Adrenal gland (tissue), 12 donors: ENCODE measurements around the gene DOCK10. TPM values are rescaled to one million over a fixed set of nuclear protein-coding genes. Genes with fewer than 3 reads are reported as not detected.
A peak's percentile ranks its signal among the peaks of the same experiment; 100 is the strongest.

Experiments used
- DNase-seq, 7 donors: peaks; one replicate each; pipeline ENCODE4 v3.0.0-alpha.2; 2019 to 2020
- H3K27ac ChIP-seq, 5 donors: fragments of 200-600 bp; sonication (generic) in 4 of 5; 1 replicate in 3 of 5; 2 replicates in 2 of 5; pipeline versions ENCODE4 v1.5.1 to v1.8.0; 2016 to 2020; ENCODE audit warnings: mild to moderate bottlenecking in 1 of 5
- H3K27me3 ChIP-seq: fragments of 200-600 bp; 2 replicates; pipeline ENCODE4 v1.8.0; 2021
- H3K36me3 ChIP-seq, 2 donors: fragments of 200-600 bp; replicated peaks in 1 of 2; 1 replicate in 1 of 2; 2 replicates in 1 of 2; pipeline versions ENCODE4 v1.5.1 to v1.8.0; 2018 to 2022
- H3K4me1 ChIP-seq, 2 donors: fragments of 200-600 bp; replicated peaks in 1 of 2; 1 replicate in 1 of 2; 2 replicates in 1 of 2; pipeline versions ENCODE4 v1.5.1 to v1.8.0; 2018 to 2021
- H3K4me3 ChIP-seq, 4 donors: fragments of 200-600 bp; sonication (generic) in 3 of 4; one replicate each; pipeline ENCODE4 v1.5.1; 2016 to 2018
- H3K9me3 ChIP-seq, 3 donors: fragments of 200-600 bp; sonication (generic) in 1 of 3; replicated peaks in 1 of 3; 1 replicate in 2 of 3; 2 replicates in 1 of 3; pipeline versions ENCODE4 v1.5.1 to v1.8.0; 2016 to 2021
- POLR2A ChIP-seq, 2 donors: fragments of 450-650 bp; IDR thresholded peaks; one replicate each; pipeline ENCODE4 v1.6.1; 2017; ENCODE audit warnings: antibody characterized with exemption in 2 of 2, mild to moderate bottlenecking in 2 of 2, moderate library complexity in 1 of 2
- WGBS, 4 donors: extraction: QIAGEN DNeasy Blood & Tissue Kit in 2 of 4; methylation state at CpG; one replicate each; pipeline versions ENCODE4 v1.1.5 to v1.1.7; 2013 to 2017; 5-methylcytosine and 5-hydroxymethylcytosine counted together
- intact Hi-C, 2 donors: fragments of 100-400 bp; cut with DNase I; formaldehyde crosslinking; loops; one replicate each; pipeline versions ENCODE4 v1.14.1 to v1.15.0; 2022 to 2023
- polyA plus RNA-seq, 3 donors: library from polyadenylated mRNA; stranded (reverse); fragments of 200-250 nt in 2 of 3; fragments of 350-450 nt in 1 of 3; fragmentation: Illumina TruSeq in 1 of 3; extraction: RNeasy Lipid Tissue Mini Kit (QIAGEN cat#74804) in 1 of 3; gene quantifications; one replicate each; pipeline ENCODE4 v1.2.3, GENCODE V29; 2013 to 2014
- total RNA-seq, 9 donors: library from RNA; depleted of rRNA in 4 of 9; stranded (reverse); fragments of >200 nt in 4 of 9; fragments of 120-200 nt in 1 of 9; fragmentation: NEBNext Ultra II Directional in 1 of 9; extraction: Animal tissue kit (Norgen Biotek cat#: 25700) in 1 of 9; gene quantifications; one replicate each; pipeline versions ENCODE4 v1.1.0 to v1.2.4, GENCODE V29; 2013 to 2023
- TF ChIP-seq, protein P1 (sequence below), 6 experiments: fragments of 450-650 bp in 4 of 6; fragments of 200-600 bp in 2 of 6; sonication (generic) in 1 of 6; IDR thresholded peaks; 1 replicate in 5 of 6; 2 replicates in 1 of 6; pipeline versions ENCODE4 v1.5.1 to v1.8.0; 2016 to 2021; ENCODE audit warnings: antibody characterized with exemption in 6 of 6, mild to moderate bottlenecking in 2 of 6, moderate library complexity in 1 of 6
- donor health status: healthy with polysubstance abuse.
- donor health status: Bipolar disorder and iron deficiency.
- donor health status: DM: yes; HTN: yes; CAD: no.
- donor health status: DM: no; HTN: no; CAD: no.
- donor health status: DM: no; HTN: no; CAD: no.
- donor health status: DM: yes; HTN: yes; CAD: no.

DOCK10 gene
- total and polyA plus RNA-seq, 12 donors: 6.2 to 40.8 (median 20.0) TPM

DNA sequence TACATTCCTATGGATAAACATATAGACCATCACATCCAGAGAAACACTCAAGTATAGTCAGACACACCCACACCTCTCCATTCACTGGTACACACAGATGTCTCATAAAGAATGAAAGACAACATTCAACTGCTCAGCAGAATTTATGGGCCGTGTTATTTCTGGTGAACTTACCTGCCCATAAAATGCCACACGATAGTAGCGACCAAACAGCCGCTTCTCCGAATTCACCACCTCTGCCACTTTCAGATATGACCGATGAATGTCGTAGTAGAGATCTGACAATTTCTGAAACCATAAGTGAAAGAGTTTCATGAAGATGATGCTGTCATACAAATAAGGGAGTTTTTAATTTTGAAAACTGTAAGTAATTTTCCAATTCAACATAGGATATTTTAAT is 255.4 kb downstream of the DOCK10 start:
- no peaks in the 10 kb centered on the region for H3K27me3 ChIP-seq
- H3K27ac ChIP-seq: no peak overlapping the region
- H3K4me1 ChIP-seq: peaks cover 0 to 3% of the 10 kb centered on the region in 2 donors
- H3K4me3 ChIP-seq: no peak overlapping the region
- peaks cover 0 to 4% of the 10 kb centered on the region in 2 donors for H3K36me3 ChIP-seq
- intact Hi-C loops: loop anchor here in 1 of 2 donors (5.0 kb wide), 1 partner anchor 215 kb away; no protein-coding TSS in a partner anchor
- DNase-seq: no peak
- TF ChIP-seq POLR2A (IDR thresholded peaks at IDR 0.05): no peak
- TF ChIP-seq, protein P1, sequence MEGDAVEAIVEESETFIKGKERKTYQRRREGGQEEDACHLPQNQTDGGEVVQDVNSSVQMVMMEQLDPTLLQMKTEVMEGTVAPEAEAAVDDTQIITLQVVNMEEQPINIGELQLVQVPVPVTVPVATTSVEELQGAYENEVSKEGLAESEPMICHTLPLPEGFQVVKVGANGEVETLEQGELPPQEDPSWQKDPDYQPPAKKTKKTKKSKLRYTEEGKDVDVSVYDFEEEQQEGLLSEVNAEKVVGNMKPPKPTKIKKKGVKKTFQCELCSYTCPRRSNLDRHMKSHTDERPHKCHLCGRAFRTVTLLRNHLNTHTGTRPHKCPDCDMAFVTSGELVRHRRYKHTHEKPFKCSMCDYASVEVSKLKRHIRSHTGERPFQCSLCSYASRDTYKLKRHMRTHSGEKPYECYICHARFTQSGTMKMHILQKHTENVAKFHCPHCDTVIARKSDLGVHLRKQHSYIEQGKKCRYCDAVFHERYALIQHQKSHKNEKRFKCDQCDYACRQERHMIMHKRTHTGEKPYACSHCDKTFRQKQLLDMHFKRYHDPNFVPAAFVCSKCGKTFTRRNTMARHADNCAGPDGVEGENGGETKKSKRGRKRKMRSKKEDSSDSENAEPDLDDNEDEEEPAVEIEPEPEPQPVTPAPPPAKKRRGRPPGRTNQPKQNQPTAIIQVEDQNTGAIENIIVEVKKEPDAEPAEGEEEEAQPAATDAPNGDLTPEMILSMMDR (IDR thresholded peaks at IDR 0.05): no peak
- WGBS, 4 donors: 93 to 99% (median 97%) methylated on average over 7 of the region's 7 CpGs
- no peaks in the 10 kb centered on the region for H3K9me3 ChIP-seq

DNA sequence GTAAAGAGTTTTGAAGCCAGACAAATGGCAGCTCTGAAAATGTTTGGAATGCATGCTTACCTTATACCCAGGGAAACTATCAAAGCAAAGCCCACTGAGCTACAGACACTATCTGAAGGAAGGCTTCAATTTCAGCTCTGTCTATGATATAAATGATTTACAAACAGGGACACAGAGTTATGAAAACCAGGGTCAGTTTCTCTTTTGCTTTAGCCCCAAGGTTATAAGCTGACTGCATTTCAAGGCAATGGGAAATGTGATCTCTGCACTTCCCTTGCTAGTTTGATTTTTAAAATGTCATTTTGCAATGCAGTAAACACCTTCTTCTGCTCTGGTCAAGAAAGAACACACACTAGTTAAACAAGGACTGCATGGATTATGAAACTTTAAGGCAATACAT is 260.9 kb downstream of the DOCK10 start:
- Histone ChIP-seq H3K9me3 (no peaks in the 10 kb centered on the region), H3K27me3 (no peaks in the 10 kb centered on the region), H3K27ac (peak overlapping the region in 4 of 5 donors; percentile 30 to 57 (median 38)), H3K4me1 (peaks cover 18 to 23% of the 10 kb centered on the region in 2 donors), H3K4me3 (no peak overlapping the region), H3K36me3 (no peaks in the 10 kb centered on the region)
- no peak for TF ChIP-seq POLR2A (IDR thresholded peaks at IDR 0.05)
- TF ChIP-seq, protein P1 (IDR thresholded peaks at IDR 0.05): no peak
- no peak for DNase-seq
- intact Hi-C loops: no loop called here

DNA sequence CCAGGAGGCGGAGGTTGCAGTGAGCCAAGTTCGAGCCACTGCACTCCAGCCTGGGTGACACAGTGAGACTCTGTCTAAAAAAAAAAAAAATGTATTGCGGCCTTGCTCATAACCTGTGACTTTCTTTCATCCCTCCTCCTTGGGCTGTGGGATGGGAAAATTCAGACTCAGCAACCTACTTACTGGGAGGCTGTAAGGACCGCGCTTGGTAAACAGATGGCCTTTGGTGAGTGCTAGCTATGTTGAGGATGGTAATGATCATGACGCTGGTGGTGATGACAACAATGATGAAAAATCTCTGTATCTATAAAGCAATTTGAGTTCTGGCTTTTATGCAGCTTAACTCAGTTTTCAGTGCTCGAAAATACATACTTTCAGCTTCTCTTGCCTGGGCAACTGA is 261.4 kb downstream of the DOCK10 start:
- Histone ChIP-seq H3K27ac (peak overlapping the region in 4 of 5 donors; percentile 30 to 57 (median 38)), H3K4me3 (no peak overlapping the region), H3K27me3 (no peaks in the 10 kb centered on the region), H3K9me3 (no peaks in the 10 kb centered on the region), H3K36me3 (no peaks in the 10 kb centered on the region), H3K4me1 (peaks cover 19 to 23% of the 10 kb centered on the region in 2 donors)
- intact Hi-C loops: no loop called here
- 78 to 84% (median 81%) methylated on average over 7 of the region's 7 CpGs for WGBS, 4 donors
- no peak for DNase-seq
- TF ChIP-seq POLR2A (IDR thresholded peaks at IDR 0.05): no peak
- TF ChIP-seq, protein P1 (IDR thresholded peaks at IDR 0.05): no peak

DNA sequence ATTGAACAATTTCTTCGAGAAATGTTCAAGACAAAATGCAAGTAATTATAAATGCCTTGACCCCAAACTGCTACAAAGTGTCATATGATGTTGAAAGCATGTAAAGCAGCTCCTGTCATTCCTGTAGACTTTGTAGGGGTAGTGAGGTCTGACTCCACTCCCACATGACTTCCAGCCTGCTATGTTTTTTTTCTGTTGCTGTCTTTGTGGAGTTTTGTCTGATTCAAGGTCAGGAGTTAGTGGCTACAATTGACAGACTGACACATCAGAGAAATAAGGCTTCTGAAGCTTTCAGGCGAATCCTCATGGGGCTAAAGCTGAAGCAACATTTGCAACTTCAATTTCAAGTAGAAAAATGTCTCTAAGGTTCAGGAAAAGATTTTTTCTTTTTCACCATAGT is 262.2 kb downstream of the DOCK10 start:
- Histone ChIP-seq H3K9me3 (no peaks in the 10 kb centered on the region), H3K4me1 (peaks cover 26 to 28% of the 10 kb centered on the region in 2 donors), H3K4me3 (no peak overlapping the region), H3K27me3 (no peaks in the 10 kb centered on the region), H3K36me3 (no peaks in the 10 kb centered on the region), H3K27ac (peak overlapping the region in 1 of 5 donors; percentile 57)
- no peak for TF ChIP-seq POLR2A (IDR thresholded peaks at IDR 0.05)
- TF ChIP-seq, protein P1 (IDR thresholded peaks at IDR 0.05): no peak
- intact Hi-C loops: no loop called here
- DNase-seq: no peak
- WGBS, 4 donors: 41 to 58% (median 44%) methylated on average over 2 of the region's 2 CpGs
